ENCODE data around the gene OTOS.

DNA sequence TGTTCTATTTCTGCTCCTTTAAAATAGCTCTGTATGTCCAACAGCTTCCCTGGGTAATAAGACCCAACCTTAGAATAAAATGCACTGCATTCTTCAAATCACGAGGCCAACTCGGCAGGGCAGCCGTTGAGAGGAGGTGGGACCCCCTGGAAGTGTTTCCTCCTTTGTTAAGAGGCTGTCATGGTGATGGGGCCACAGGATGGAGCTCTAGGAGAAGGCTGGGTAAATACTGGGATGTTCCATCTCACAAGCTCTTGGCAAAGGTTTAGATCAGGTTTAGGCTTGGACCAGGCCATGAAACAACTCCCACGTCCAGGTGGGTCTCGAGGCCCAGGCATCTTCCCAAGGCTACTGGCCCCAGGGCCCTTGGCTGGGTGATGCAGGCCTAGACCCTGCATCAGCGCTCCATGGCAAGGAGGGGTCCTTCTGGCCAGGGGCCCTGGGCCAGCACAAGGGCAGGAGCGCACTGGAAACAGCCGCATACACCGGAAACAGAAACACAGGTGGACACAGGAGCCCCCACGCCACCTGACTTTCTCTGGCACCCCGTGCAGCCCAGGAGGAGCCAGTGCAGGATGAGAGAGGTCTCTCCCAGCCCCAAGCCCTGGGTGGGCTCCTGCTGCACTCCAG lies 38.8 kb upstream of the OTOS start:
- no peak for TF ChIP-seq CTCF (IDR thresholded peaks at IDR 0.05 in 4 of 5, conservative IDR thresholded peaks at IDR 0.05 in 1 of 5)
- TF ChIP-seq POLR2A (IDR thresholded peaks at IDR 0.05), result no peak

Data from gastrocnemius medialis (tissue), 4 donors.